Stomach (tissue), 9 donors: ENCODE results near the gene XYLB. TPM values are rescaled to one million over a fixed set of nuclear protein-coding genes. Genes with fewer than 3 reads are reported as not detected.

Experiments
- DNase-seq, 2 donors: peaks; one replicate each; pipeline versions ENCODE4 v3.0.0 to v3.0.0-alpha.2; 2013 to 2019
- H3K27ac ChIP-seq, 5 donors: fragments of 200-600 bp in 4 of 5; sonication (generic) in 4 of 5; one replicate each; pipeline ENCODE4 v1.5.1; 2013 to 2019; ENCODE audit warnings: mild to moderate bottlenecking in 1 of 5, moderate library complexity in 1 of 5
- H3K27me3 ChIP-seq, 3 donors: fragments of 200-600 bp; sonication (generic); one replicate each; pipeline ENCODE4 v1.5.1; 2017 to 2019; ENCODE audit warnings: mixed run types in 1 of 3
- H3K36me3 ChIP-seq, 4 donors: fragments of 200-600 bp; sonication (generic); 1 replicate in 3 of 4; 2 replicates in 1 of 4; pipeline ENCODE4 v1.5.1; 2016 to 2019
- H3K4me1 ChIP-seq, 4 donors: fragments of 200-600 bp; sonication (generic); one replicate each; pipeline ENCODE4 v1.5.1; 2016 to 2019
- H3K4me3 ChIP-seq, 4 donors: fragments of 200-600 bp; sonication (generic) in 3 of 4; one replicate each; pipeline ENCODE4 v1.5.1; 2016 to 2019; ENCODE audit warnings: mild to moderate bottlenecking in 1 of 4
- H3K9me3 ChIP-seq, 4 donors: fragments of 200-600 bp; sonication (generic); one replicate each; pipeline ENCODE4 v1.5.1; 2016 to 2019
- CTCF ChIP-seq, 7 experiments: fragments of 450-650 bp in 4 of 7; fragments of 200-600 bp in 3 of 7; sonication (generic) in 3 of 7; IDR thresholded peaks; one replicate each; pipeline ENCODE4 v1.5.1; 2016 to 2019; ENCODE audit warnings: antibody characterized with exemption in 7 of 7, control low read depth in 2 of 7, mild to moderate bottlenecking in 1 of 7
- EP300 ChIP-seq: sonication (generic); formaldehyde crosslinking; IDR thresholded peaks from one replicate; pipeline ENCODE4 v1.6.1; 2017; ENCODE audit warnings: antibody characterized with exemption
- POLR2A ChIP-seq, 4 donors: fragments of 450-650 bp; IDR thresholded peaks; one replicate each; pipeline ENCODE4 v1.6.1; 2016; ENCODE audit warnings: antibody characterized with exemption in 4 of 4, control low read depth in 2 of 4, mild to moderate bottlenecking in 1 of 4, moderate library complexity in 1 of 4
- POLR2AphosphoS5 ChIP-seq, 3 donors: sonication (generic); formaldehyde crosslinking; IDR thresholded peaks; one replicate each; pipeline ENCODE4 v1.6.1; 2016; ENCODE audit warnings: antibody characterized with exemption in 3 of 3
- WGBS, 5 donors: extraction: QIAGEN DNeasy Blood & Tissue Kit in 3 of 5; methylation state at CpG; one replicate each; pipeline versions ENCODE4 v1.1.5 to v1.1.7; 2013 to 2018; 5-methylcytosine and 5-hydroxymethylcytosine counted together
- intact Hi-C: fragments of 100-400 bp; cut with DNase I; formaldehyde crosslinking; loops from one replicate; pipeline ENCODE4 v1.15.1; 2023; ENCODE audit warnings: low total_unique reads
- polyA plus RNA-seq, 3 donors: library from polyadenylated mRNA; stranded (reverse); fragments of 200-250 nt; gene quantifications; one replicate each; pipeline ENCODE4 v1.2.3, GENCODE V29; 2013
- total RNA-seq, 5 donors: library from RNA; depleted of rRNA; stranded (reverse); fragments of >200 nt; gene quantifications; one replicate each; pipeline versions ENCODE4 v1.1.0 to v1.2.3, GENCODE V29; 2014 to 2016
- donor health status: healthy with polysubstance abuse.
- donor health status: Bipolar disorder and iron deficiency.
- donor health status: healthy.

The XYLB gene
- total and polyA plus RNA-seq, 8 donors = 1.1 to 41.6 (median 3.6) TPM

GRCh38 chr3:38366082-38366481 is 19.5 kb downstream of the XYLB start:
- Histone ChIP-seq H3K27me3 (no peaks in the 10 kb centered on the region), H3K4me3 (no peak overlapping the region), H3K4me1 (no peaks in the 10 kb centered on the region), H3K27ac (no peak overlapping the region), H3K36me3 (peaks cover 23 to 98% (median 90%) of the 10 kb centered on the region in 4 donors), H3K9me3 (no peaks in the 10 kb centered on the region)
- no peak for DNase-seq
- TF ChIP-seq POLR2AphosphoS5 (IDR thresholded peaks at IDR 0.05) = no peak
- TF ChIP-seq EP300 = no peak
- TF ChIP-seq POLR2A (IDR thresholded peaks at IDR 0.05) = no peak
- TF ChIP-seq CTCF (IDR thresholded peaks at IDR 0.05) = no peak
- intact Hi-C loops = no loop called here
- 78 to 88% (median 86%) methylated on average over 3 of the region's 3 CpGs for WGBS, 5 donors

- no peak for TF ChIP-seq POLR2A (IDR thresholded peaks at IDR 0.05)
- no peak for TF ChIP-seq POLR2AphosphoS5 (IDR thresholded peaks at IDR 0.05)
- no peak for TF ChIP-seq CTCF (IDR thresholded peaks at IDR 0.05)
- no peaks in the 10 kb centered on the region for H3K27me3 ChIP-seq
- no peaks in the 10 kb centered on the region for H3K4me1 ChIP-seq
- peaks cover 23 to 95% (median 92%) of the 10 kb centered on the region in 4 donors for H3K36me3 ChIP-seq
- 75 to 94% (median 86%) methylated on average over 3 of the region's 3 CpGs for WGBS, 5 donors
- H3K4me3 ChIP-seq = no peak overlapping the region
- no peaks in the 10 kb centered on the region for H3K9me3 ChIP-seq
- no peak for DNase-seq
- intact Hi-C loops = no loop called here
- H3K27ac ChIP-seq = no peak overlapping the region
Observed at GRCh38 chr3:38367779-38368178, 21.2 kb downstream of the XYLB start.

- Histone ChIP-seq H3K4me1 (no peaks in the 10 kb centered on the region), H3K27ac (no peak overlapping the region), H3K9me3 (no peaks in the 10 kb centered on the region), H3K36me3 (peaks cover 24 to 95% (median 92%) of the 10 kb centered on the region in 4 donors), H3K4me3 (no peak overlapping the region), H3K27me3 (no peaks in the 10 kb centered on the region)
- TF ChIP-seq POLR2A (IDR thresholded peaks at IDR 0.05) = no peak
- no peak for TF ChIP-seq EP300
- TF ChIP-seq POLR2AphosphoS5 (IDR thresholded peaks at IDR 0.05) = no peak
- TF ChIP-seq CTCF (IDR thresholded peaks at IDR 0.05) = no peak
- WGBS, 5 donors = 87 to 99% (median 90%) methylated on average over 5 of the region's 5 CpGs
- intact Hi-C loops = no loop called here
- no peak for DNase-seq
Observed at GRCh38 chr3:38368238-38368637, 21.7 kb downstream of the XYLB start.

GRCh38 chr3:38369186-38369585 is 22.6 kb downstream of the XYLB start:
- DNase-seq = no peak
- intact Hi-C loops = no loop called here
- H3K9me3 ChIP-seq = no peaks in the 10 kb centered on the region
- TF ChIP-seq CTCF (IDR thresholded peaks at IDR 0.05) (no peak), POLR2A (IDR thresholded peaks at IDR 0.05) (no peak), EP300 (no peak), POLR2AphosphoS5 (IDR thresholded peaks at IDR 0.05) (no peak)
- H3K36me3 ChIP-seq = peaks cover 29 to 95% (median 92%) of the 10 kb centered on the region in 4 donors
- WGBS, 5 donors = 90 to 96% (median 92%) methylated on average over 3 of the region's 3 CpGs
- no peaks in the 10 kb centered on the region for H3K4me1 ChIP-seq
- H3K27ac ChIP-seq = no peak overlapping the region
- no peak overlapping the region for H3K4me3 ChIP-seq
- no peaks in the 10 kb centered on the region for H3K27me3 ChIP-seq
